B cell (primary cell): ENCODE measurements around the gene SPAG6. TPM values are rescaled to one million over a fixed set of nuclear protein-coding genes. Genes with fewer than 3 reads are reported as not detected.

Experiments
- ATAC-seq: fragments of 200-7000 bp; cut with Tn5 transposase; one replicate; pipeline ENCODE4 v1.10.0; 2021; ENCODE audit warnings: low read depth, mild to moderate bottlenecking, moderate number of reproducible peaks, moderate library complexity
- CTCF ChIA-PET: fragments of 350-600 bp; sonication (Branson Sonifier 250); formaldehyde crosslinking; loops from one replicate; lab custom pipeline; 2021; ENCODE audit warnings: antibody characterized with exemption, inconsistent platforms; lab: Charles Lee
- POLR2A ChIA-PET: fragments of 350-600 bp; sonication (Branson Sonifier 250); formaldehyde crosslinking; loops from one replicate; lab custom pipeline; 2021; ENCODE audit warnings: antibody characterized with exemption; lab: Charles Lee
- DNase-seq: peaks from one replicate; pipeline ENCODE4 v3.0.0; 2013
- H2AFZ ChIP-seq: 2 replicates; pipeline ENCODE4 v1.6.1; 2012; ENCODE audit warnings: mild to moderate bottlenecking, low read depth, low read length; ENCODE audit not compliant: insufficient read depth, poor library complexity, severe bottlenecking
- H3K27ac ChIP-seq, 2 donors: 1 replicate in 1 of 2; 2 replicates in 1 of 2; pipeline ENCODE4 v1.5.1; 2012 to 2013; ENCODE audit warnings: low read length in 2 of 2, mild to moderate bottlenecking in 2 of 2, moderate library complexity in 1 of 2
- H3K27me3 ChIP-seq, 4 experiments: fragments of 200-600 bp in 1 of 4; sonication (generic) in 1 of 4; replicated peaks in 1 of 4; 1 replicate in 2 of 4; 2 replicates in 2 of 4; pipeline versions ENCODE4 v1.6.1 to v1.7.0; 2013 to 2016; ENCODE audit warnings: low read length in 3 of 4, mild to moderate bottlenecking in 2 of 4, mixed read lengths in 1 of 4, moderate library complexity in 1 of 4; ENCODE audit not compliant: insufficient read depth in 4 of 4, control insufficient read depth in 3 of 4; ENCODE audit errors: control extremely low read depth in 1 of 4
- H3K36me3 ChIP-seq, 2 experiments: replicated peaks in 1 of 2; 1 replicate in 1 of 2; 2 replicates in 1 of 2; pipeline versions ENCODE4 v1.6.1 to v1.7.1; 2013; ENCODE audit warnings: low read length in 1 of 2; ENCODE audit not compliant: insufficient read depth in 2 of 2, control insufficient read depth in 1 of 2; ENCODE audit errors: control extremely low read depth in 1 of 2, extremely low read depth in 1 of 2
- H3K4me1 ChIP-seq, 2 donors: fragments of 200-600 bp in 1 of 2; sonication (generic) in 1 of 2; 1 replicate in 1 of 2; 2 replicates in 1 of 2; pipeline versions ENCODE4 v1.5.1 to v1.6.1; 2013 to 2017; ENCODE audit warnings: low read length in 2 of 2; ENCODE audit not compliant: control insufficient read depth in 2 of 2, insufficient read depth in 2 of 2
- H3K4me2 ChIP-seq: replicated peaks from 2 replicates; pipeline ENCODE3; 2012; ENCODE audit warnings: mild to moderate bottlenecking, low read depth, low read length; ENCODE audit not compliant: poor library complexity, severe bottlenecking
- H3K4me3 ChIP-seq, 5 experiments: fragments of 200-600 bp in 1 of 5; sonication (generic) in 1 of 5; 1 replicate in 3 of 5; 2 replicates in 2 of 5; pipeline versions ENCODE4 v1.5.1 to v1.7.0; 2011 to 2016; ENCODE audit warnings: low read length in 4 of 5, mild to moderate bottlenecking in 4 of 5, low read depth in 2 of 5, control low read depth in 1 of 5, moderate library complexity in 1 of 5; ENCODE audit not compliant: insufficient read depth in 1 of 5; ENCODE audit errors: control extremely low read depth in 1 of 5, extremely low read depth in 1 of 5
- H3K79me2 ChIP-seq: fragments of 200-600 bp; sonication (generic); one replicate; pipeline ENCODE4 v1.6.0; 2016; ENCODE audit warnings: low read length; ENCODE audit not compliant: control insufficient read depth, insufficient read depth
- H3K9ac ChIP-seq: fragments of 200-600 bp; sonication (generic); 2 replicates; pipeline ENCODE4 v1.6.1; 2017; ENCODE audit warnings: mild to moderate bottlenecking, low read length, moderate library complexity
- H3K9me3 ChIP-seq, 3 donors: one replicate each; pipeline versions ENCODE4 v1.6.1 to v1.7.1; 2013; ENCODE audit warnings: low read length in 2 of 3; ENCODE audit not compliant: control insufficient read depth in 2 of 3, insufficient read depth in 1 of 3; ENCODE audit errors: control extremely low read depth in 1 of 3
- H4K20me1 ChIP-seq: 2 replicates; pipeline ENCODE4 v1.6.0; 2012; ENCODE audit warnings: mild to moderate bottlenecking, low read length; ENCODE audit not compliant: insufficient read depth, control insufficient read depth, poor library complexity, severe bottlenecking
- H3K27ac Mint-ChIP-seq: one replicate; pipeline ENCODE4 v1.8.0; 2021; ENCODE audit warnings: mixed read lengths
- H3K27me3 Mint-ChIP-seq: one replicate; pipeline ENCODE4 v1.8.0; 2021; ENCODE audit warnings: mixed read lengths
- H3K4me1 Mint-ChIP-seq: one replicate; pipeline ENCODE4 v1.8.0; 2021; ENCODE audit warnings: mixed read lengths
- H3K4me3 Mint-ChIP-seq: one replicate; pipeline ENCODE4 v1.8.0; 2021; ENCODE audit warnings: mixed read lengths
- H3K9me3 Mint-ChIP-seq: one replicate; pipeline ENCODE4 v1.8.0; 2022; ENCODE audit warnings: mixed read lengths; ENCODE audit not compliant: insufficient read depth
- CTCF ChIP-seq: fragments of 200-600 bp; IDR thresholded peaks from one replicate; pipeline ENCODE4 v1.8.0; 2022; ENCODE audit warnings: antibody characterized with exemption, mild to moderate bottlenecking
- EZH2 ChIP-seq: IDR thresholded peaks from 2 replicates; pipeline ENCODE4 v1.6.1; 2012; ENCODE audit warnings: borderline replicate concordance, low read depth, mild to moderate bottlenecking, moderate library complexity, low read length; ENCODE audit not compliant: insufficient read depth, poor library complexity, severe bottlenecking
- WGBS: methylation state at CpG from one replicate; pipeline ENCODE4 v1.1.5; 2013; ENCODE audit warnings: missing lambda C conversion rate; ENCODE audit not compliant: insufficient coverage; 5-methylcytosine and 5-hydroxymethylcytosine counted together
- intact Hi-C: fragments of 100-400 bp; cut with micrococcal nuclease; formaldehyde crosslinking; loops from one replicate; pipeline ENCODE4 v1.10.0; 2022
- polyA plus RNA-seq: library from polyadenylated mRNA; depleted of rRNA; stranded (reverse); fragments of >200 nt; gene quantifications from 2 replicates; pipeline ENCODE4 v1.2.3, GENCODE V29; 2012
- total RNA-seq, 2 donors: library from RNA; stranded (reverse); fragments of 120-200 nt in 1 of 2; gene quantifications; 1 replicate in 1 of 2; 2 replicates in 1 of 2; pipeline versions ENCODE4 v1.2.3 to v1.2.4, GENCODE V29; 2013 to 2022

The SPAG6 gene
- total and polyA plus RNA-seq, 2 donors (not counting 1 experiment from before 2014, with no cell fraction given): not detected

- Mint-ChIP-seq H3K4me3 (peak overlapping the region; percentile 94), H3K4me1 (peaks cover 31% of the 10 kb centered on the region)
Measured at GRCh38 chr10:22340329-22341189, 4.7 kb upstream of the SPAG6 start.

More at GRCh38 chr10:22340329-22341189, 4.7 kb upstream of the SPAG6 start:
- ChIA-PET POLR2A (interaction anchor here (0.7 to 3.3 kb wide), 13 partner anchors 9 to 823 kb away, joined by 3 to 32 read pairs (median 4); partner anchors contain the start of genes BMI1, COMMD3 and DNAJC1), CTCF (interaction anchor here (0.7 to 2.4 kb wide), 14 partner anchors 9 to 812 kb away, joined by 3 to 10 read pairs (median 4); partner anchors contain the start of genes BMI1 and COMMD3)
- Histone ChIP-seq H4K20me1 (no peaks in the 10 kb centered on the region), H3K9ac (peak overlapping the region; percentile 80), H3K4me2 (peak overlapping the region; percentile 94), H3K4me3 (peak overlapping the region; percentile 62 to 79 (median 73)), H3K4me1 (peaks cover 38 to 72% of the 10 kb centered on the region in 2 donors), H3K27ac (peak overlapping the region; percentile 70 to 81), H2AFZ (peak overlapping the region; percentile 80), H3K27me3 (peaks cover 11 to 86% (median 73%) of the 10 kb centered on the region in 4 experiments), H3K36me3 (no peaks in the 10 kb centered on the region), H3K79me2 (no peaks in the 10 kb centered on the region), H3K9me3 (peaks cover 3 to 23% (median 13%) of the 10 kb centered on the region in 3 donors)
- under 1% methylated on average over 93 of the region's 98 CpGs for WGBS
- Mint-ChIP-seq H3K9me3 (peaks cover 2% of the 10 kb centered on the region), H3K27me3 (peaks cover 58% of the 10 kb centered on the region), H3K27ac (peak overlapping the region; percentile 94)
- intact Hi-C loops: loop anchor here (1.0 to 2.0 kb wide), 4 partner anchors 16 to 337 kb away; partner anchors contain the start of genes COMMD3 and DNAJC1
- TF ChIP-seq EZH2: peak; percentile 83
- TF ChIP-seq CTCF: no peak
- ATAC-seq (peak; percentile 62), DNase-seq (peak; percentile 92)
